K562 (cell line): Measurements from ENCODE around the gene NR2E1. TPM values are rescaled to one million over a fixed set of nuclear protein-coding genes. Genes with fewer than 3 reads are reported as not detected.

ENCODE experiments used
- ATF7 ChIP-seq: fragments of 450-650 bp; IDR thresholded peaks from 2 replicates; pipeline ENCODE4 v1.7.1; 2014; ENCODE audit warnings: mild to moderate bottlenecking, moderate library complexity
- E2F4 ChIP-seq: sonication (generic); formaldehyde crosslinking; IDR thresholded peaks from 2 replicates; pipeline ENCODE4 v1.8.0; 2022; ENCODE audit warnings: mild to moderate bottlenecking, low read depth, missing genetic modification reagents
- HDAC1 ChIP-seq, 2 experiments: fragments of 450-650 bp; IDR thresholded peaks; 2 replicates each; pipeline ENCODE4 v1.6.1; 2016 to 2017; ENCODE audit warnings: inconsistent platforms in 1 of 2, mild to moderate bottlenecking in 1 of 2, moderate library complexity in 1 of 2
- HMGN3 ChIP-seq: IDR thresholded peaks from 2 replicates; pipeline ENCODE4 v1.6.1; 2011; ENCODE audit warnings: borderline replicate concordance, low read depth, mild to moderate bottlenecking, mixed read lengths, low read length; ENCODE audit not compliant: insufficient read length; ENCODE audit errors: extremely low read depth
- L3MBTL2 ChIP-seq: fragments of 450-650 bp; IDR thresholded peaks from 2 replicates; pipeline ENCODE4 v1.6.1; 2016; ENCODE audit warnings: mild to moderate bottlenecking, moderate library complexity
- SMARCE1 ChIP-seq: fragments of 450-650 bp; IDR thresholded peaks from 2 replicates; pipeline ENCODE4 v1.7.1; 2016; ENCODE audit warnings: mild to moderate bottlenecking
- USF2 ChIP-seq: sonication (generic); formaldehyde crosslinking; IDR thresholded peaks from 2 replicates; pipeline ENCODE4 v1.5.0; 2020; ENCODE audit warnings: missing genetic modification reagents
- ZBTB40 ChIP-seq, 2 experiments: fragments of 450-650 bp in 1 of 2; sonication (generic) in 1 of 2; formaldehyde crosslinking in 1 of 2; IDR thresholded peaks; 2 replicates each; pipeline versions ENCODE4 v1.7.1 to v1.9.0; 2016 to 2022; ENCODE audit warnings: inconsistent platforms in 1 of 2, mild to moderate bottlenecking in 1 of 2, missing genetic modification reagents in 1 of 2
- ZFP30 ChIP-seq: fragments of 250-450 bp; sonication (Bioruptor Pico); IDR thresholded peaks from 2 replicates; pipeline ENCODE4 v1.8.0; 2022; ENCODE audit warnings: moderate library complexity, mild to moderate bottlenecking, inconsistent platforms, borderline replicate concordance
- ZNF24 ChIP-seq: fragments of 450-650 bp; IDR thresholded peaks from 2 replicates; pipeline ENCODE4 v1.6.1; 2016
- ZNF57 ChIP-seq: fragments of 450-650 bp; formaldehyde crosslinking; IDR thresholded peaks from 2 replicates; pipeline ENCODE4 v1.4.0; 2020; ENCODE audit warnings: mild to moderate bottlenecking, moderate library complexity
- polyA plus RNA-seq, 8 experiments: library from polyadenylated mRNA; depleted of rRNA in 4 of 8; stranded (reverse) in 5 of 8; unstranded in 3 of 8; fragments of >200 nt; fragmentation: Nextera tagmentation in 2 of 8; fragmentation: Illumina TruSeq in 1 of 8; extraction: Ambion mirVana in 2 of 8; extraction: Trizol in 1 of 8; gene quantifications; 2 replicates each; pipeline versions ENCODE4 v1.2.1 to v1.2.3, GENCODE V29; 2011 to 2014; ENCODE audit warnings: inconsistent platforms in 1 of 8, missing spikeins in 1 of 8
- total RNA-seq, 7 experiments: library from RNA; depleted of rRNA in 6 of 7; stranded (reverse); fragments of >200 nt in 6 of 7; fragmentation: Illumina TruSeq in 2 of 7; extraction: Trizol in 2 of 7; gene quantifications; 2 replicates each; pipeline versions ENCODE4 v1.2.1 to v1.2.3, GENCODE V29; 2011 to 2021; ENCODE audit warnings: low replicate concordance in 1 of 7

Gene NR2E1
- total and polyA plus RNA-seq, 9 of the 15 experiments (the other 6 are each of a cell fraction or from before 2014, with no cell fraction given): not detected

DNA sequence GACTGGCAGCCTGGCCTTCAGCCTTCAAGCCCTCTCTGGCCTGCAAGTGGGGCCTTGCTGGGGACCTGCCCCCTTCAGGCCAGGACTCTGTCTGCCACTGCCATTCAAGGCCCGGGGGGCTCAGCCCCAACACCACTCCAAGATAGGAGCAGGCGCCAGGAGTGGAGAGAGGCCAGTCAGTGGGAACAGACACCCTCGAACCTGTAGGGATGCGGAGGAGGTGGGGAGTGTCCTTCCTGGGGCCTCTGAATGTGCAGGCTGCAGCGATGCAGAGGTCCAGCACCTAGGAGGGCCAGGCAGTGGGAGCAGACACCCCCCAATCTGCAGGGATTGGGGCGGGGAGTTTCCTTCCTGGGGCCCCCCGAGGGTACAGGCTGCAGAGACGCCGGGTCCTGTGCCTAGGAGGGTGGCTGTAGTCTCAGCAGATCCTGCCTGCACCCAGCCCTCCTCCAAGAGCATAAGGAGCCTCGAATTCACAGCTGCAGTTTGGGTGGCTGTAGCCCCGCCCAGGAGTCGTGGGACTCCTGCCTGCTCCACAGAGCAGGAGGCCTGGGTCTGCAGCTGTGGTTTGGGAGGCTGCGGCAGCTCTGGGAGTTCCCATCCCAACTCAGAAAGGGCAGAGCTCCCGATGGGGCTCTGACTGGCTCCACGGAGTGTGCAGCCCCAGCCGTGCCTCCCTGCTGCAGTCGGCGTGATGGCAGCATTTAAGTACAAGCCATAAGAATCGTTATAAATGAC lies 33.1 kb downstream of the NR2E1 start (continued):
- TF ChIP-seq ZBTB40 (IDR thresholded peaks at IDR 0.05) (no peak), ZBTB40 (CRISPR knock-in tag; IDR thresholded peaks at IDR 0.05) (no peak), HDAC1 (IDR thresholded peaks at IDR 0.05) (no peak), L3MBTL2 (no peak), ZFP30 (CRISPR knock-in tag) (no peak), ZNF24 (no peak), USF2 (CRISPR knock-in tag) (no peak), ZNF57 (CRISPR knock-in tag) (no peak), SMARCE1 (no peak), ATF7 (no peak), HMGN3 (no peak), E2F4 (CRISPR knock-in tag) (no peak)
- TF ChIP-seq, all 486 proteins: peak for 0
